Chondrocyte (in vitro differentiated cells): ENCODE data around the gene UNKL. TPM values are rescaled to one million over a fixed set of nuclear protein-coding genes. Genes with fewer than 3 reads are reported as not detected.

Experiments used
- DNase-seq: peaks from one replicate; pipeline ENCODE4 v3.0.0; 2021; ENCODE audit warnings: mixed read lengths, low spot score
- H3K27ac Mint-ChIP-seq: one replicate; pipeline ENCODE4 v1.8.0; 2021; ENCODE audit warnings: mild to moderate bottlenecking, moderate library complexity, mixed read lengths; ENCODE audit not compliant: unreplicated experiment
- H3K27me3 Mint-ChIP-seq: 2 replicates; pipeline ENCODE4 v1.8.0; 2021; ENCODE audit warnings: low read depth, mixed read lengths
- H3K36me3 Mint-ChIP-seq: 2 replicates; pipeline ENCODE4 v1.8.0; 2021; ENCODE audit warnings: low read depth, mixed read lengths
- H3K4me1 Mint-ChIP-seq: 2 replicates; pipeline ENCODE4 v1.8.0; 2021; ENCODE audit warnings: low read depth, mild to moderate bottlenecking, mixed read lengths
- H3K4me3 Mint-ChIP-seq: one replicate; pipeline ENCODE4 v1.8.0; 2021; ENCODE audit warnings: mild to moderate bottlenecking, moderate library complexity, mixed read lengths; ENCODE audit not compliant: unreplicated experiment
- H3K9me3 Mint-ChIP-seq: 2 replicates; pipeline ENCODE4 v1.8.0; 2021; ENCODE audit warnings: low read depth, mixed read lengths
- total RNA-seq: library from RNA; stranded (reverse); gene quantifications from 3 replicates; pipeline ENCODE4 v1.2.1, GENCODE V29; 2021
- TF ChIP-seq, protein P1 (sequence below): fragments of 200-600 bp; sonication (generic); IDR thresholded peaks from 2 replicates; pipeline ENCODE4 v1.5.0; 2021; ENCODE audit warnings: antibody characterized with exemption, mild to moderate bottlenecking, moderate library complexity

UNKL gene
- total RNA-seq, 1 donor from 2014 or later: 12.6 TPM

GRCh38 chr16:1377406-1378010 lies 37.0 kb downstream of the UNKL start:
- TF ChIP-seq, protein P1, sequence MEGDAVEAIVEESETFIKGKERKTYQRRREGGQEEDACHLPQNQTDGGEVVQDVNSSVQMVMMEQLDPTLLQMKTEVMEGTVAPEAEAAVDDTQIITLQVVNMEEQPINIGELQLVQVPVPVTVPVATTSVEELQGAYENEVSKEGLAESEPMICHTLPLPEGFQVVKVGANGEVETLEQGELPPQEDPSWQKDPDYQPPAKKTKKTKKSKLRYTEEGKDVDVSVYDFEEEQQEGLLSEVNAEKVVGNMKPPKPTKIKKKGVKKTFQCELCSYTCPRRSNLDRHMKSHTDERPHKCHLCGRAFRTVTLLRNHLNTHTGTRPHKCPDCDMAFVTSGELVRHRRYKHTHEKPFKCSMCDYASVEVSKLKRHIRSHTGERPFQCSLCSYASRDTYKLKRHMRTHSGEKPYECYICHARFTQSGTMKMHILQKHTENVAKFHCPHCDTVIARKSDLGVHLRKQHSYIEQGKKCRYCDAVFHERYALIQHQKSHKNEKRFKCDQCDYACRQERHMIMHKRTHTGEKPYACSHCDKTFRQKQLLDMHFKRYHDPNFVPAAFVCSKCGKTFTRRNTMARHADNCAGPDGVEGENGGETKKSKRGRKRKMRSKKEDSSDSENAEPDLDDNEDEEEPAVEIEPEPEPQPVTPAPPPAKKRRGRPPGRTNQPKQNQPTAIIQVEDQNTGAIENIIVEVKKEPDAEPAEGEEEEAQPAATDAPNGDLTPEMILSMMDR: no peak
- H3K4me3 Mint-ChIP-seq: no peak overlapping the region
- no peak for DNase-seq
- H3K27me3 Mint-ChIP-seq: no peaks in the 10 kb centered on the region
- no peaks in the 10 kb centered on the region for H3K9me3 Mint-ChIP-seq
- no peaks in the 10 kb centered on the region for H3K36me3 Mint-ChIP-seq
- H3K27ac Mint-ChIP-seq: no peak overlapping the region
- H3K4me1 Mint-ChIP-seq: peaks cover 19% of the 10 kb centered on the region

- TF ChIP-seq, protein P1: no peak
These were observed 38.6 kb downstream of the UNKL start for GRCh38 chr16:1375741-1376410.

DNA sequence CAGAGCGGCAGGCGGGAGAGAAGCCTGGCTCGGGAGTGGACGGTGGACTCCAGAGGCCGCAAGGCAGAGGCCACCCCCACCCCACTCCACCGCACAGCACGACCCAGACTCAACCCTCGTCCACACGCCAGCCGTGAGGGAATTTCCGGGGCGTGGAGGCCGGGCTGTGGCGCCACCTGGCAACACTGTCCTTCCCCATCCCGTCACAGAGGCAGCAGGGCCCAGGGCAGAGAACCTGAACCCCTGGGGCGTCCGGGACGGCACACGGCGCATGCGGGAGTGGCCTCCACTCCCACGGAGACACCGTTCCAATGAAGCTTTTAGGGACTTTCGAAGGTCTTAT lies 39.2 kb downstream of the UNKL start:
- H3K9me3 Mint-ChIP-seq: no peaks in the 10 kb centered on the region
- TF ChIP-seq, protein P1: no peak
- H3K27ac Mint-ChIP-seq: no peak overlapping the region
- no peaks in the 10 kb centered on the region for H3K36me3 Mint-ChIP-seq
- DNase-seq: no peak
- H3K4me1 Mint-ChIP-seq: peaks cover 19% of the 10 kb centered on the region
- no peak overlapping the region for H3K4me3 Mint-ChIP-seq
- H3K27me3 Mint-ChIP-seq: no peaks in the 10 kb centered on the region

More at GRCh38 chr16:1375741-1376410, 38.6 kb downstream of the UNKL start:
- Mint-ChIP-seq H3K27me3 (no peaks in the 10 kb centered on the region), H3K4me3 (no peak overlapping the region), H3K4me1 (peaks cover 19% of the 10 kb centered on the region), H3K36me3 (no peaks in the 10 kb centered on the region), H3K9me3 (no peaks in the 10 kb centered on the region), H3K27ac (no peak overlapping the region)
- no peak for DNase-seq

DNA sequence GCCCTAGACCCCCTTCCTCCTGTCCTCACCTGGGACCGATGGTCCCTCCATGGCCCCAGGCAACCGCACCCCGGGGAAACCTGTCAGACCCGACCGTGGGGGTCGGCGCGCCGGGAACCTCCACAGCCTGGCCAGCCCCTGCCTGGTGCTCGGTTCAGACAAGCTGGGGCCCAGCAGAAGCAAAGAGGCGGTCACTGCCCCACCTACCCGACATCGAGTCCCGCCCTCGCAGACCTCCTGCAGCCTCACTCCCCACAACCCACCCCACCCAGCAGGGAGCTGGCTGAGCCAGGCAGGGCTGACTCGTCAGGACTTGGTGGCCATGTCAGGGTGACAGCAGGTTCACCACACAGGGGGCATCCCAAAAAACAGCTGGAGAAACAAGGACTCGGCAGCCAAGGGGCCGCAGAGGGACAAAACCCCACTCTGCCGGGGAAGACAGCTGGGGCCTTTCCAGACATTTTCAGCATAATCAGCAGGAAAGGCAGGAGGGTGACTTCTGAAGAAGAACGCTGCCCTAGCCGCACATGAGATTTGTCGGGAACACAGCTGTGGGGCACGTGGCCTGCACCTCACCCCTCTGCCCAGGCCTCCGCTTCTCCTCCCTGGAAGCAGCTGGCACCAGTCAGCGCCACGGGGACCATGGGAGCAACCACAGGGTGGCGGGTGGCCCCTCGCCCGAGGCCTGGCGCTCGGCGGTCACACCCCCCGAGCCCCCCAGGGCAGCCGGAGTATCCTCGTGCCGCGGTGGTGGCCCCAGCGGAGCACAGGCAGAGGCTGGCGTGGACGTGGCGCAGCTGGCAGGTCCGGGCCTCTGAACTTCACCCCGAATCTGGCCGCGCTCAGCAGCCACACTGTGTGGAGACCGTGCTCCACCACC lies 39.8 kb downstream of the UNKL start:
- Mint-ChIP-seq H3K36me3 (no peaks in the 10 kb centered on the region), H3K27me3 (no peaks in the 10 kb centered on the region), H3K9me3 (no peaks in the 10 kb centered on the region), H3K4me1 (peaks cover 14% of the 10 kb centered on the region), H3K27ac (no peak overlapping the region), H3K4me3 (no peak overlapping the region)
- TF ChIP-seq, protein P1: no peak
- peak; percentile 91 for DNase-seq

- H3K27me3 Mint-ChIP-seq: no peaks in the 10 kb centered on the region
- no peaks in the 10 kb centered on the region for H3K4me1 Mint-ChIP-seq
- no peaks in the 10 kb centered on the region for H3K9me3 Mint-ChIP-seq
- H3K27ac Mint-ChIP-seq: no peak overlapping the region
- H3K36me3 Mint-ChIP-seq: no peaks in the 10 kb centered on the region
- no peak overlapping the region for H3K4me3 Mint-ChIP-seq
- DNase-seq: no peak
- TF ChIP-seq, protein P1: no peak
These were observed 42.1 kb downstream of the UNKL start for GRCh38 chr16:1372292-1372950.
